Stomach (tissue), 9 donors: Measurements from ENCODE around the gene ARF1. TPM values are rescaled to one million over a fixed set of nuclear protein-coding genes. Genes with fewer than 3 reads are reported as not detected.

Source experiments
- DNase-seq, 2 donors: peaks; one replicate each; pipeline versions ENCODE4 v3.0.0 to v3.0.0-alpha.2; 2013 to 2019
- H3K27ac ChIP-seq, 5 donors: fragments of 200-600 bp in 4 of 5; sonication (generic) in 4 of 5; one replicate each; pipeline ENCODE4 v1.5.1; 2013 to 2019; ENCODE audit warnings: mild to moderate bottlenecking in 1 of 5, moderate library complexity in 1 of 5
- H3K27me3 ChIP-seq, 3 donors: fragments of 200-600 bp; sonication (generic); one replicate each; pipeline ENCODE4 v1.5.1; 2017 to 2019; ENCODE audit warnings: mixed run types in 1 of 3
- H3K36me3 ChIP-seq, 4 donors: fragments of 200-600 bp; sonication (generic); 1 replicate in 3 of 4; 2 replicates in 1 of 4; pipeline ENCODE4 v1.5.1; 2016 to 2019
- H3K4me1 ChIP-seq, 4 donors: fragments of 200-600 bp; sonication (generic); one replicate each; pipeline ENCODE4 v1.5.1; 2016 to 2019
- H3K4me3 ChIP-seq, 4 donors: fragments of 200-600 bp; sonication (generic) in 3 of 4; one replicate each; pipeline ENCODE4 v1.5.1; 2016 to 2019; ENCODE audit warnings: mild to moderate bottlenecking in 1 of 4
- H3K9me3 ChIP-seq, 4 donors: fragments of 200-600 bp; sonication (generic); one replicate each; pipeline ENCODE4 v1.5.1; 2016 to 2019
- EP300 ChIP-seq: sonication (generic); formaldehyde crosslinking; IDR thresholded peaks from one replicate; pipeline ENCODE4 v1.6.1; 2017; ENCODE audit warnings: antibody characterized with exemption
- POLR2A ChIP-seq, 4 donors: fragments of 450-650 bp; IDR thresholded peaks; one replicate each; pipeline ENCODE4 v1.6.1; 2016; ENCODE audit warnings: antibody characterized with exemption in 4 of 4, control low read depth in 2 of 4, mild to moderate bottlenecking in 1 of 4, moderate library complexity in 1 of 4
- POLR2AphosphoS5 ChIP-seq, 3 donors: sonication (generic); formaldehyde crosslinking; IDR thresholded peaks; one replicate each; pipeline ENCODE4 v1.6.1; 2016; ENCODE audit warnings: antibody characterized with exemption in 3 of 3
- WGBS, 5 donors: extraction: QIAGEN DNeasy Blood & Tissue Kit in 3 of 5; methylation state at CpG; one replicate each; pipeline versions ENCODE4 v1.1.5 to v1.1.7; 2013 to 2018; 5-methylcytosine and 5-hydroxymethylcytosine counted together
- intact Hi-C: fragments of 100-400 bp; cut with DNase I; formaldehyde crosslinking; loops from one replicate; pipeline ENCODE4 v1.15.1; 2023; ENCODE audit warnings: low total_unique reads
- polyA plus RNA-seq, 3 donors: library from polyadenylated mRNA; stranded (reverse); fragments of 200-250 nt; gene quantifications; one replicate each; pipeline ENCODE4 v1.2.3, GENCODE V29; 2013
- total RNA-seq, 5 donors: library from RNA; depleted of rRNA; stranded (reverse); fragments of >200 nt; gene quantifications; one replicate each; pipeline versions ENCODE4 v1.1.0 to v1.2.3, GENCODE V29; 2014 to 2016
- TF ChIP-seq, protein P1 (sequence below), 7 experiments: fragments of 450-650 bp in 4 of 7; fragments of 200-600 bp in 3 of 7; sonication (generic) in 3 of 7; IDR thresholded peaks; one replicate each; pipeline ENCODE4 v1.5.1; 2016 to 2019; ENCODE audit warnings: antibody characterized with exemption in 7 of 7, control low read depth in 2 of 7, mild to moderate bottlenecking in 1 of 7
- donor health status: healthy with polysubstance abuse.
- donor health status: Bipolar disorder and iron deficiency.
- donor health status: healthy.

ARF1 gene
- total and polyA plus RNA-seq, 8 donors, result 111 to 310 (median 200) TPM

DNA sequence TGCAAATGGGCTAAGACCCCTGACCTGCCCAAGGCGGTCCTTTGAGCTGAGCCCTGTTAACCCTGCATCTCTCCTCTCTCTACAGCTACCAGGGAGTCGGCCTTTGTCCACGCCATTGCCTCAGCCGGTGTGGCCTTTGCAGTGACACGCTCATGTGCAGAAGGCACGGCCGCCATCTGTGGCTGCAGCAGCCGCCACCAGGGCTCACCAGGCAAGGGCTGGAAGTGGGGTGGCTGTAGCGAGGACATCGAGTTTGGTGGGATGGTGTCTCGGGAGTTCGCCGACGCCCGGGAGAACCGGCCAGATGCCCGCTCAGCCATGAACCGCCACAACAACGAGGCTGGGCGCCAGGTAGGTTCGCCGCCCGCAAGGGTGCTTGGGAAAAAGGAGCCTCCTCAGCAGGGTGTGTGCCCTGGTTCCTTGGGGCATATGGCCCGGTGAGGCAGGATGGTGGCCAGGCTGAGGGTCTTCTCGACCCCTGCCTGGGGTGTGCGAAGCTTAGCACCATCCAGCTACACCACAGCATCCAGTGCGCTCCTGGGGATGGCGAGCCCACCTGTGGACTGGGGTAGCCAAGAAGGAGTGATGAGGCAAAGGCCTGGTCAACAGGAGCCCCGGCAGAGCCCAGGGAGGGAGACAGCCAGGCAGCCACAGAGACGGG lies 31.8 kb upstream of the ARF1 start:
- H3K27me3 ChIP-seq, result peaks cover 0 to 51% (median 0%) of the 10 kb centered on the region in 3 donors
- no peaks in the 10 kb centered on the region for H3K36me3 ChIP-seq
- no peak overlapping the region for H3K4me3 ChIP-seq
- H3K9me3 ChIP-seq, result peaks cover 0 to 6% (median 2%) of the 10 kb centered on the region in 4 donors
- WGBS, 5 donors, result 91 to 95% (median 94%) methylated on average over 21 to 30 of the region's 30 CpGs
- intact Hi-C loops, result no loop called here
- TF ChIP-seq POLR2A (IDR thresholded peaks at IDR 0.05) (no peak), EP300 (no peak), POLR2AphosphoS5 (IDR thresholded peaks at IDR 0.05) (no peak)
- TF ChIP-seq, protein P1, sequence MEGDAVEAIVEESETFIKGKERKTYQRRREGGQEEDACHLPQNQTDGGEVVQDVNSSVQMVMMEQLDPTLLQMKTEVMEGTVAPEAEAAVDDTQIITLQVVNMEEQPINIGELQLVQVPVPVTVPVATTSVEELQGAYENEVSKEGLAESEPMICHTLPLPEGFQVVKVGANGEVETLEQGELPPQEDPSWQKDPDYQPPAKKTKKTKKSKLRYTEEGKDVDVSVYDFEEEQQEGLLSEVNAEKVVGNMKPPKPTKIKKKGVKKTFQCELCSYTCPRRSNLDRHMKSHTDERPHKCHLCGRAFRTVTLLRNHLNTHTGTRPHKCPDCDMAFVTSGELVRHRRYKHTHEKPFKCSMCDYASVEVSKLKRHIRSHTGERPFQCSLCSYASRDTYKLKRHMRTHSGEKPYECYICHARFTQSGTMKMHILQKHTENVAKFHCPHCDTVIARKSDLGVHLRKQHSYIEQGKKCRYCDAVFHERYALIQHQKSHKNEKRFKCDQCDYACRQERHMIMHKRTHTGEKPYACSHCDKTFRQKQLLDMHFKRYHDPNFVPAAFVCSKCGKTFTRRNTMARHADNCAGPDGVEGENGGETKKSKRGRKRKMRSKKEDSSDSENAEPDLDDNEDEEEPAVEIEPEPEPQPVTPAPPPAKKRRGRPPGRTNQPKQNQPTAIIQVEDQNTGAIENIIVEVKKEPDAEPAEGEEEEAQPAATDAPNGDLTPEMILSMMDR (IDR thresholded peaks at IDR 0.05), result no peak
- peak in 1 of 2 donors; percentile 22 for DNase-seq
- no peak overlapping the region for H3K27ac ChIP-seq
- peaks cover 0 to 4% (median 0%) of the 10 kb centered on the region in 4 donors for H3K4me1 ChIP-seq

GRCh38 chr1:228058172-228058948 lies 24.1 kb upstream of the ARF1 start:
- Histone ChIP-seq H3K27ac (no peak overlapping the region), H3K9me3 (peaks cover 0 to 6% (median 2%) of the 10 kb centered on the region in 4 donors), H3K4me1 (peaks cover 20 to 27% (median 25%) of the 10 kb centered on the region in 4 donors), H3K27me3 (peaks cover 11 to 75% (median 48%) of the 10 kb centered on the region in 3 donors), H3K36me3 (no peaks in the 10 kb centered on the region), H3K4me3 (peak overlapping the region in 2 of 4 donors; percentile 36 to 59)
- no peak for TF ChIP-seq POLR2A (IDR thresholded peaks at IDR 0.05)
- no peak for TF ChIP-seq EP300
- no peak for TF ChIP-seq POLR2AphosphoS5 (IDR thresholded peaks at IDR 0.05)
- TF ChIP-seq, protein P1 (IDR thresholded peaks at IDR 0.05), result no peak
- WGBS, 5 donors, result 46 to 62% (median 54%) methylated on average over 15 to 18 of the region's 18 CpGs
- DNase-seq, result peak in 1 of 2 donors; percentile 22
- intact Hi-C loops, result no loop called here

- Histone ChIP-seq H3K4me1 (peaks cover 20 to 27% (median 25%) of the 10 kb centered on the region in 4 donors), H3K27ac (peak overlapping the region in 4 of 5 donors; percentile 4 to 76 (median 64)), H3K9me3 (peaks cover 0 to 4% (median 1%) of the 10 kb centered on the region in 4 donors), H3K27me3 (peaks cover 11 to 75% (median 55%) of the 10 kb centered on the region in 3 donors), H3K36me3 (no peaks in the 10 kb centered on the region), H3K4me3 (peak overlapping the region; percentile 36 to 59 (median 44))
- TF ChIP-seq POLR2A (IDR thresholded peaks at IDR 0.05), result no peak
- no peak for TF ChIP-seq POLR2AphosphoS5 (IDR thresholded peaks at IDR 0.05)
- TF ChIP-seq, protein P1 (IDR thresholded peaks at IDR 0.05), result no peak
- no peak for TF ChIP-seq EP300
- DNase-seq, result peak in 1 of 2 donors; percentile 79
- WGBS, 5 donors, result 4 to 13% (median 6%) methylated on average over 37 to 66 of the region's 66 CpGs
- intact Hi-C loops, result no loop called here
Measured at GRCh38 chr1:228058949-228059633, 23.4 kb upstream of the ARF1 start.
